NCI-H446 (cell line): ENCODE measurements around the gene SCARF1.

Experiments used
- DNase-seq, 2 experiments: peaks; one replicate each; lab custom pipeline; 2025; lab: John Stamatoyannopoulos, UW

Gene SCARF1

DNA sequence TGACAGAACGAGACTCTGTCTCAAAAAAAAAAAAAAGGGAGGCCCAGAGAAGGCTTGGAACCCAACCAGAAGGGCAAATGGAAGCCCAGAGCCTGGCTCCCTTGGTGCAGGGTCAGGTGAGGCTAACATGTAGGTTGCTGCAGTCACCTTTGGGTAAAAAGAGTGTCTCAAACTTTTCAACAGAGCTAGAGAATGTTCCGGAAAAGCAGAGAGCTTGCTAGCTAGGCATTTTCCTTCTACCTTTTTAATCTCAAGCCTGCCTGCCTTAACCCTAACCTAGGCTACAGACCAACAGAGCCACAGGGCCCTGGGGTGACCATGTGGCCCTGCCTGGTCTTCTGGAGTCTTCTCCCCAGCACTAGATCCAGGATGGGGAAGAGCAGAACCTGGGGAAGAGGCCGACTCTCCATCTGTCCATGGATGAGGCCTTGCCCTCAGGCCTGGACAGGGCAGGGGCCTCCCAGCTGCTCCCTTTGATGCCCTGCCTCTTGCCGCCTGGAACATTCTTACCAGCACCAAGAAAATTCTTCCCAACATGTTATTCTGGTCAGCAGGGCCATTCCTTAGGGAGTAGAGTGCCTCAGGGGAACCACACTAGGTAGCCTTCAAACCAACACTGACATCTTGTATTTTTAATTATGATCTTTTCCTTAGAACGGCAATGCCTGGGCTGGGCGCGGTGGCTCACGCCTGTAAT, 47.0 kb downstream of the SCARF1 start:
- DNase-seq: no peak

DNA sequence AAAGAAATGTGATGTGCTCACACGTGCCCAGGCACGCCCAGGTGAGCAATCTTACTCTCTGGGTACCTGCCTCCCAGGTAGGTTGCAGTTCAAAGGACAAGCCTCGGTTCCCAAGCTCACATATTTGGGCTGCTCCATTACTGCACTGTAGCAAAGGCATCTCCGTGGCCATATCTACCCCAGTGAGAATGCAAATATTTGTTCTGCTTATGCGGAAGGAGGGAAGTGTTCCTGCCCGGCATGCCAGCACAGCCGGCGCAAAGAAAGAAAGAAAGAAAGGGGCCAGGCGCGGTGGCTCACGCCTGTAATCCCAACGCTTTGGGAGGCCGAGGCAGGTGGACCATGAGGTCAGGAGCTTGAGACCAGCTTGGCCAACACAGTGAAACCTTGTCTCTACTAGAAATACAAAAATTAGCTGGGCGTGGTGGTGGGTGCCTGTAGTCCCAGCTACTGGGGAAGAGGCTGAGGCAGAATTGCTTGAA, 47.6 kb downstream of the SCARF1 start:
- DNase-seq: no peak

DNA sequence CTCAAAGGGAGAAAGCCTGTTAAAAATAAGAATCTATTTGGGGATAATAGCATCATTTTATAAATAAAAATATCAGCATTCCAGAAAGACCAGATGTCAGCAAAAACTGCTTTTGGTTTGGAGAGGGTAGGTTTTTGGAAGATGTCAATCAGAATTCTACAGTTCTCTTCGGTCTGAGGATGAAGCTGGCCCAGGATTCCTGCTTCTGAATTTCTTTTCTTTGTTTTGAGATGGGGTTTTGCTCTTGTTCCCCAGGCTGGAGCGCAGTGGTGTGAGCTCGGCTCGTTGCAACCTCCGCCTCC, 52.0 kb downstream of the SCARF1 start:
- DNase-seq: no peak

DNA sequence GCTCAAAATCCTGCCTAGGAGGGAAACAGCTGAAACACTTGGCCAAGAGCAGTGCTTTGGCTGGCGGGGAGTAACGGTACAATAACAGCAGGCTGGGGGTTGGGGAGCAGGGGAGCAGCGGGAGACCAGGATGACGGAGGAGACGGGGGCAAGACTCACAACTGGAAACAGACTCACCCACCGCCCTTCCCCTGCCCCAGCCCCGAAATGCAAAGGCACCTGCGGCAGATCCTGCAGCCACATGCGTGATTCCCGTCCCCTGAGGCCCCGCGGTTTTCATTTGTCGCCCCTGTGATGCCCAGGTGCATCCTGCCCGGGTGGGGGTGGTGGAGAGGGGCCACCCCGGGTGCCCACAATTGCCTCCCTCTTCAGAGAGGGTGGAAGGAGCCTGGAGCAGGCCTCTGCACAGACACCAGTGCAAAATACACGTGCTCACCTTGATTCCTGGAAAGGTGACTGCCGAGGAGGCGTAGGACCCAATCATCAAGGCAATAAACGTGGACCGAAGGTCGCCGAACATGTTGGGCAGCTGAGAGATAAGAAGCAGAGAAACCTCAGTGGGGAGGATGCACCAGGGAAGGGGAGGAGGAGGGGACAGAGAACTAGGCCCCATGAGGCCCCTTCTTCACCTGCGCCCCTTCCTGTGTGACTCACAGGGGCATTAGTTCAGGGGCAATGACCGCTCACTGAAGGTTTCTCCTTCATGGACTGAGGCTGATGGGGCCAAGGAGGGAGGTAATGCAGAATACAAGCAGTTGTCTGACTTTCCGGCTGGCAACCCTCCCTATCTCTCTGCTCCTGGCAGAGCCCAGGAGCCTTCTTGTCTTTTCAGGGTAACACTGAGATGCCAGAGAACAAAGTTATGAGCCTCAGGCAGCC, 52.5 kb downstream of the SCARF1 start:
- DNase-seq: no peak

DNA sequence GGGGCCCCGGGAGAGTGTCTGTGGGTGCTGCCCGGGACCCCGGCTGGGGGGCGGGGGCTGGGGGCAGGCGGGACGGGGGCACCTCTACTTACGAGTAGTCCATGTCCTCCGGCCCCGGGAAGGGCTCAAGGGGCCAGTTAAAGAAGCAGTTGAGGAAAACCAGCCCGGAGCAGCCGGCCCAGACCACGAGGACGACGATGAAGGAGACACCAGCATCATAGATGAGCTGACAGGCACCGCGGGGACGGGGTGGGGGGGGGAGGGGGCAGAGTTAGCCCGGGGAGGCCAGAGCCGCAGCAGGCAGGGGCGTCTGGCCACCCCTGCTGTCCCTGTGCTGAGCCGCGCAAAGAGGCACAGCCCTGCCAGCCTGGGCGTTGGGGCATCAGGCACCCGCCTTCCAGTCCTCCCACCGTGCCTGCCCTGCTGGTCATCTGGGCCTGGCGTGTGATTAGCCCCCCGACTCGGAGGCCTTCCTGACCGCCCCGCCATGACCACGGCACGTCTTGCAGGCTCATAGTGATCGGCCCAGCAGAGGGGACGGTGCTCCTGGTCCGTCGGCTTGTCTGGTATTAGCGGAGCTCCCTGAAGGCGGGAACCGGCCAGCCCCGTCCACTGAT, 54.0 kb downstream of the SCARF1 start:
- no peak for DNase-seq

- DNase-seq: no peak
These were observed 54.6 kb downstream of the SCARF1 start for GRCh38 chr17:1590747-1591473.

GRCh38 chr17:1590029-1590746, 55.3 kb downstream of the SCARF1 start:
- no peak for DNase-seq

DNA sequence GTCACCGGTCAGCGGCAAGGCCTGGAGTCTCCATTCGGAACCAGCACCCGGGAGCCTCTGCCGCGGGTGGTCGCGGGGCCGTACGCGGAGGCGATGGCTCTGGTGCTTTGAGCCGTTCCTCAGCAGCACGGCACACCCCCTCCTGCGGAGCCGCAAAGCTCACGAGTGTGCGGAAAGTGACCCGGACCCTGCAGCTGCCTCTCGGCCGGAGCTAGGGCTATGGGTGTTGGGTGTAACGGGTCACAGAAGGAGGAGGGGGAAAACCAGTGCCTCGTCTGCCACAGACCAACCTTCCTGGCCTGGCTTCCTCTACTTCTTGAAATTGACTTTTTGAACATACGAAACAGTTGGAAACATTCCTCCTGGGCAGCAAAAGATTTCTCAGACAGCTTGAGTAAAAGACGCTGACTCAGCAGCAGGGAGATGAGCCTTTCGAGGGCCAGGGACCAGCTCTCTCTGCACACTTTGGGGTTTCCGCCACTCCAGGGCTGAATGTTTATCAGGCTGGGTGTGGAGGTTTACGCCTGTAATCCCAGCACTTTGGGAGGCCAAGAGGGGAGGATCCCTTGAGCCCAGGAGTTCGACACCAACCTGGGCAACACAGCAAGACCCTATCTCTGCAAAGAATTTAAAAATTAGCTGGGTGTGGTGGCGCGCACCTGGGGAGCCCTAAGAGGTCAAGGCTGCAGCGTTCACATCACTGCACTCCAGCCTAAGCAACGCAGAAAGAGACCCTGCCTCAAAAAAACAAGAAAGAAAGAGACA, 56.5 kb downstream of the SCARF1 start:
- no peak for DNase-seq

DNA sequence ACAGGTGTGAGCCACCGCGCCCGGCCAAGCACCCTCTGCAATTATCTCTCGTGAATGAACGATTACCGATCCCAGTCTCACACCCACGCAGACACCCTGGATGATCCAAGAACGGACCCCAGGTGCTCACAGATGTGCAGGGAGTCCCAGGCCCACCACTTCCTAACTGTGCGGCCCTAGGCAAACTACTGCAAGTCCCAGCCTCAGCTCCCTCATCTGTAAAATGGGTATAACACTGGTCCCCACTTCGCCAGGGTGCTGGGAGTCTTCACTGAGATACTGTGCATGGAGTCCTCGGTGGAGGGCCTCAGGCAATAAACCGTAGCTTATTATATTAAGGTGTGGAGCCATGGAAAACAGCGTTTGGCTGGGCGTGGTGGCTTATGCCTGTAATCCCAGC, 61.4 kb downstream of the SCARF1 start:
- DNase-seq: no peak
